AG08395 (cell line): Measurements from ENCODE around the gene CMTR1.
A peak's percentile ranks its signal among the peaks of the same experiment; 100 is the strongest.
"Not testable (repeated sequence)": the region's sequence is repeated elsewhere in the genome, so short reads cannot be mapped to it uniquely, and the experiment has no call there.

ENCODE experiments used
- DNase-seq: peaks from one replicate; pipeline ENCODE4 v3.0.0; 2012; ENCODE audit warnings: mixed read lengths, low spot score

Gene CMTR1

GRCh38 chr6:37435816-37436215 is 2.8 kb downstream of the CMTR1 start:
- no peak for DNase-seq

GRCh38 chr6:37438930-37439329 is 5.9 kb downstream of the CMTR1 start:
- DNase-seq: no peak

GRCh38 chr6:37441651-37442050 is 8.6 kb downstream of the CMTR1 start:
- DNase-seq: no peak

- no peak for DNase-seq
Measured at GRCh38 chr6:37442416-37443215, 9.6 kb downstream of the CMTR1 start.

- not testable (repeated sequence) for DNase-seq
Measured at GRCh38 chr6:37443216-37443542, 10.2 kb downstream of the CMTR1 start.

- no peak for DNase-seq
Measured at GRCh38 chr6:37449984-37450383, 17.0 kb downstream of the CMTR1 start.

GRCh38 chr6:37451441-37452193 is 18.6 kb downstream of the CMTR1 start:
- no peak for DNase-seq

- no peak for DNase-seq
Measured at GRCh38 chr6:37452522-37452921, 19.5 kb downstream of the CMTR1 start.

GRCh38 chr6:37454420-37455140 is 21.6 kb downstream of the CMTR1 start:
- DNase-seq: peak; percentile 52

GRCh38 chr6:37456126-37456525 is 23.1 kb downstream of the CMTR1 start:
- peak; percentile 90 for DNase-seq

GRCh38 chr6:37456816-37457560 is 24.0 kb downstream of the CMTR1 start:
- peak; percentile 92 for DNase-seq

- DNase-seq: no peak
Measured at GRCh38 chr6:37459981-37460800, 27.2 kb downstream of the CMTR1 start.

GRCh38 chr6:37460805-37461204 is 27.8 kb downstream of the CMTR1 start:
- no peak for DNase-seq

GRCh38 chr6:37463110-37463509 is 30.1 kb downstream of the CMTR1 start:
- no peak for DNase-seq

- no peak for DNase-seq
Measured at GRCh38 chr6:37467718-37468117, 34.7 kb downstream of the CMTR1 start.

- no peak for DNase-seq
Measured at GRCh38 chr6:37473364-37474095, 40.5 kb downstream of the CMTR1 start.

- DNase-seq: no peak
Measured at GRCh38 chr6:37474316-37474715, 41.3 kb downstream of the CMTR1 start.

GRCh38 chr6:37477191-37477590 is 44.2 kb downstream of the CMTR1 start:
- DNase-seq: no peak

GRCh38 chr6:37477656-37478435 is 44.8 kb downstream of the CMTR1 start:
- no peak for DNase-seq

GRCh38 chr6:37478827-37479226 is 45.8 kb downstream of the CMTR1 start:
- no peak for DNase-seq
